T-helper 2 cell treated with Interferon-gamma antibody and Interleukin-4, amounts not matched to agents 5 μg/mL and 100 μg/mL, for 36 hours (primary cell): ENCODE results near the gene FBXW4.
"Not testable (repeated sequence)": the region's sequence is repeated elsewhere in the genome, so short reads cannot be mapped to it uniquely, and the experiment has no call there.

ENCODE experiments used
- DNase-seq: peaks from one replicate; pipeline ENCODE4 v3.0.0; 2021; ENCODE audit warnings: low spot score
- H3K27ac Mint-ChIP-seq: one replicate; pipeline ENCODE4 v1.8.0; 2021; ENCODE audit warnings: mild to moderate bottlenecking, mixed read lengths
- H3K27me3 Mint-ChIP-seq: one replicate; pipeline ENCODE4 v1.8.0; 2021; ENCODE audit warnings: low read depth, mixed read lengths
- H3K36me3 Mint-ChIP-seq: one replicate; pipeline ENCODE4 v1.8.0; 2021; ENCODE audit warnings: low read depth, mixed read lengths
- H3K4me1 Mint-ChIP-seq: one replicate; pipeline ENCODE4 v1.8.0; 2021; ENCODE audit warnings: low read depth, mixed read lengths
- H3K4me3 Mint-ChIP-seq: one replicate; pipeline ENCODE4 v1.8.0; 2022; ENCODE audit warnings: mild to moderate bottlenecking, moderate library complexity, mixed read lengths
- H3K9me3 Mint-ChIP-seq: one replicate; pipeline ENCODE4 v1.8.0; 2021; ENCODE audit warnings: mixed read lengths

FBXW4 gene

DNA sequence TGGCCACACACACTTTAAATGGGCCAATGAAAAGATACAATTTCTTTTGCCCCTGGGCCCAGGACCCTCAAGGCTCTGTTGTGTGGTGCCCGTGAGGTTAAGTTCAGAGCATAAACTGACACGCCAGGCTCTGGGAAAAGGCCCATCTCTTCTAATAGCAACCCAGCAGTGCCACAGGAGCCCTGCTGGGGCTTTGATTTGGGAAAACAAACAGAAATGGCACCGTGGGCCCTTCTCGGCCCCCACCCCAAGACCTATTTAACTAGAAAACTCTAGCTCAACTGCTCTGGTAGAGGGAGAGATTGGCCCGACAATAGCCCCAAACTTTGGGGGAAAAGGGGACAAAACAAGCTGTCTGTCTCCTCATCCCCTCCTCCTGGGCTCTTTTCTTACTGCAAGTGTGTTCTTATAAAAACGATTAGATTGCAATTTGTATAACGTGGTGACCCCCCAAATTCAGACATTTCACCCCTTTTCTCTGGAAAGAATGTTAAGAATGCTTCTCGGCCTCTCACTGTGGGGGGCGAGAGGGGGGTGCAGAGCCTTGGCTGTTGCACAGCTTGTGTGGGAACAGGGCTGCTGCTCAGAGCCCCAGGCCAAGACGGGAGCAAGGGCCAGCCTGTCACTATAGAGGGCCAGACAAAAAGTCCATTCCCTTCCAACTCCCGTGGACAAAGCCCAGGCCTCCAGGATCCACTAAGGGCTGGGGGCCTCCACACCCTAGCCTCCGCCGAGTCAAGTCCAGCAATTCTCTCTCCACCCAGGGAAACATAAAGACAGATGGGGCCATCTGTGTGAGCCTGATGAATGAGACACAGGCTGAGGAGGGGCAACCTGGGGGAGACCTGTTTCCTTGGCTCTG, 80.1 kb downstream of the FBXW4 start:
- no peak for DNase-seq
- Mint-ChIP-seq H3K9me3 (no peaks in the 10 kb centered on the region), H3K4me1 (peaks cover 4% of the 10 kb centered on the region), H3K27ac (no peak overlapping the region), H3K27me3 (no peaks in the 10 kb centered on the region), H3K4me3 (no peak overlapping the region), H3K36me3 (peaks cover 9% of the 10 kb centered on the region)

DNA sequence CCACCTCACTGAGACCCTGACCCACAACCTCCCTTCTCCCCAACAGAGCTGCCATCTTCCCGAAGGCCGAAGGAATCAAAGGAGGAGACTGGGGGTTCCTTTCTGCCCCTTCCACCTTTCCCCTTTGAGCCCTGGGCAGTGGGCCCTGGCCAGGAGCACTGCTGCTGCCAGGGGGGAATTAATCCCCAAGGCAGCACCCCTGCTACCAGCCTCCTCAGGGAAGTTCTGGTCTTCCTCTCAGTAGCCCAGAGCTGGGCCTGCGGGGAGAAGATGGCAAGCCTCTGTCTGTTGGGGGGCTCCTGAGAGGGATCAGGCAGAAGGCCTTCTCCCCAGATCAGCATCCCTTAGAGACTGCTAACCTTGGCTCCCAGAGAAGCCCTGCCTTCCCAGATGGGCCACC, 81.3 kb downstream of the FBXW4 start:
- Mint-ChIP-seq H3K4me1 (peaks cover 4% of the 10 kb centered on the region), H3K9me3 (no peaks in the 10 kb centered on the region), H3K4me3 (no peak overlapping the region), H3K27ac (no peak overlapping the region), H3K36me3 (peaks cover 11% of the 10 kb centered on the region), H3K27me3 (no peaks in the 10 kb centered on the region)
- no peak for DNase-seq

DNA sequence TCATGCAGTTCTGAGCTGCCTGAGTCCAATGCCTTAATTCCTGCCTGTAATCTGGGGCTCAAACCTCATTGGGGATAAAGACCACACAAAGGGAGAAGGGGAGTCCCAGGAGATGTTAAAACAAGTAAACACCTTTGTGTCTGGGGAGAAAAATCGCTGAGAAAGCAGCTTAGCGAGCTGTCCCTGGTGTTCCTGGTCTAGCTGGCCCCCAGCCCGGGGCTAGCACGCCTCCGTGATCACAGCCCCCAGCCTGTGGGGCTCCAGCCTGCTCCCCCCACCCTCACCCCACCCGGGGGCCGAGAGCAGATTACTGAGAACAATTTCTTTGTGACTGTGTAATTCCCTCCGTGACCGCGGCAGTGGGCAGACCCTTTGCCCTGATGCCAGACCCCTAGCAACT, 82.1 kb downstream of the FBXW4 start:
- Mint-ChIP-seq H3K9me3 (no peaks in the 10 kb centered on the region), H3K27ac (no peak overlapping the region), H3K27me3 (no peaks in the 10 kb centered on the region), H3K4me3 (no peak overlapping the region), H3K4me1 (peaks cover 4% of the 10 kb centered on the region), H3K36me3 (peaks cover 11% of the 10 kb centered on the region)
- DNase-seq, result no peak

DNA sequence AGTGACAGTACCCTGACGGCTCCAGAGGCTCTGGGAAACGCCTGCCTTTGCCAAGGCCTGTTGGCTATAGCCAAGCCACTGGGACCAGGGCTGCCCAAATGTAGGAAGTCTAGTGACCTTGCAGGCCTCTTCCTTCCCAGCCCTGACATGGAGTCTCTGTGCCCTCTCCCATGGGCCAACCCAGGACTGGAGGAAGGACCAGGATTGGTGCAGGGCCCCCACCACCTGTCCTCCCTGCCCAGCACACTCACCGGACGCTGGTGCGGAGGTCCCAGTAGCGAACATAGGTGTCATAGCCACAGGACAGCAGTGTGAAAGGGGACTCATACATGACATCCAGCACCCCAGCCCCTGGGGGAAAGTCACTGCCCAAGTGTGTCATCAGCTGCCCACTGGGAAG, 82.9 kb downstream of the FBXW4 start:
- Mint-ChIP-seq H3K27me3 (no peaks in the 10 kb centered on the region), H3K9me3 (no peaks in the 10 kb centered on the region), H3K4me1 (peaks cover 4% of the 10 kb centered on the region), H3K27ac (no peak overlapping the region), H3K4me3 (no peak overlapping the region), H3K36me3 (peaks cover 7% of the 10 kb centered on the region)
- DNase-seq, result no peak

DNA sequence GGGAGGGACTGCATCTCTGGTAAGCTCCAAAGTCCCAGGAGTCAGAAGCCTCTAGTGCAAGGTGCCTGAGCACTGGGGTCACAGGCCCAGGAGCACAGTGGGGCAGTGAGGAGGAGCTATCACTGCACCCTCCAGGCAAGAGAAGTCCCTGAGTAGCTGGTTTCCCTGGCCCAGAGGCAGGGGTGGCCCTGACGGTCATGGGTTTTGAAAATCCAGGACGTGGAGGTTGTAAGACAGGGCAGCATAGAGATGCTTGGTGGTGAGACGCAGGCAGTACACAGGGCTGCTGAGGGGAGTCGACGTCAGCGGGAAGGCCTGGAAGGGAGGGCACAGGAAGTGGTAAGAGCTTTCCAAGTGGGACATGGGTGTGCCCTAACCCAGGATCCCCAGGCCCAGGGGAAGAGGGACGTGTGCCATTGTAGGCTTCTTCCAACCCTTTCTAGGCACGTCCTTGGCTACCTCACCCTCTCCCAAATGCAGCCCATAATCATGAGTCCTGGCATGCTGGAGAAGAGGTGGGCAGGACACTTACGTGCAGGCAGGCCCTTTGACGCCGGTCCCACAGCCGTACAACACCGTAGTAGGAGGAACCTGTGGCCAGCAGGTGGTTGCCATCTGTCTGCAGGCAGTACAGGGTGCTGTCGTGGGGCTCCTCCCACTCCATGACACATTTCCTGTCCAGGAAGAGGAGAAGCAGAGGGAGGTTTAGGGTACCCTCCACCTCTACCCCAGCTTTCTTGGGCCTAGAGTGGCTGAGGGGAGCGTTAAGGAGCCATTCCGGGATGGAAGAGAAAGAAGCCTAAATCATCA, 83.7 kb downstream of the FBXW4 start:
- Mint-ChIP-seq H3K4me3 (no peak overlapping the region), H3K4me1 (peaks cover 4% of the 10 kb centered on the region), H3K9me3 (no peaks in the 10 kb centered on the region), H3K27me3 (no peaks in the 10 kb centered on the region), H3K27ac (peak overlapping the region; percentile 34), H3K36me3 (peaks cover 10% of the 10 kb centered on the region)
- DNase-seq, result no peak

DNA sequence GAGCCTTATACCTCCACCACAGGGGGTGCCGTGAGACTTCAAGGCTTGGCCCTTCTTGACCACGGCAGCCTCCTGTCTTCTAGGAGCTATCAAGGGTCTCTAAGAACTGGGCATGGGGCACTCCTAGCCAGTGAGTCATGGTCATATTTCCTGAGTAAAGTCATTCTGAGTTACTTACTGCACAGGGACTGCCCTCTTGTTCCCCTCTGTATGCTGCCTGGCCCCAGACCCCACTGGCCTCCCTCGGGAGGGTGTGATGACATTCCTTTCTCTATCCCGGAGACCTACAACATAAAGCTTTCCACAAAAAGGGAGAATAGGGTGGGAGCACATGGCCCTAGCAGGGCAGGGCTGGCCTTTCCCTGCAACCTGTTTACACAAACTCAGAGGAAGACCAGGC, 85.5 kb downstream of the FBXW4 start:
- H3K9me3 Mint-ChIP-seq, result no peaks in the 10 kb centered on the region
- peaks cover 10% of the 10 kb centered on the region for H3K36me3 Mint-ChIP-seq
- H3K27me3 Mint-ChIP-seq, result no peaks in the 10 kb centered on the region
- no peak overlapping the region for H3K27ac Mint-ChIP-seq
- peaks cover 4% of the 10 kb centered on the region for H3K4me1 Mint-ChIP-seq
- no peak for DNase-seq
- H3K4me3 Mint-ChIP-seq, result no peak overlapping the region

DNA sequence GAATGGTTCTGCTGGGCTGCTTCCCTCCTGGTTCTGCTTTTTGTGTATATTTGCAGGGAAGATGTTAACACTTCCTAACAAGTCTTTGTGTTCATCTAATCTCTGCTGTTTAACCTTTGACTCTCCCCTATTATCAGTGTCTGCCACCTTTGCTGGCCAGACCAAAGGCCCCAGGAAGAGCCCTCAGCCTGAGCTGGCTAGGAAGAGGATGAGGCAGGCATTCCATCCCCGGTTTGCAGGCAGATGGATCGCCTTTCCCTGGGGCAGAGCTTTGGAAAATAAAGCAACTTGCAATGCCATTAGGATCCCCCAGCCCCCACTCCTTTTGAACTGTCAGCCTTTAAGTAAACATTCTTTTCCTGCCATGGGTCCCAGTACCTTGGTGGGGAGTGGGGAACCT, 87.8 kb downstream of the FBXW4 start:
- peaks cover 10% of the 10 kb centered on the region for H3K36me3 Mint-ChIP-seq
- no peak overlapping the region for H3K4me3 Mint-ChIP-seq
- peaks cover 4% of the 10 kb centered on the region for H3K4me1 Mint-ChIP-seq
- no peak for DNase-seq
- H3K27me3 Mint-ChIP-seq, result no peaks in the 10 kb centered on the region
- no peaks in the 10 kb centered on the region for H3K9me3 Mint-ChIP-seq
- no peak overlapping the region for H3K27ac Mint-ChIP-seq

DNA sequence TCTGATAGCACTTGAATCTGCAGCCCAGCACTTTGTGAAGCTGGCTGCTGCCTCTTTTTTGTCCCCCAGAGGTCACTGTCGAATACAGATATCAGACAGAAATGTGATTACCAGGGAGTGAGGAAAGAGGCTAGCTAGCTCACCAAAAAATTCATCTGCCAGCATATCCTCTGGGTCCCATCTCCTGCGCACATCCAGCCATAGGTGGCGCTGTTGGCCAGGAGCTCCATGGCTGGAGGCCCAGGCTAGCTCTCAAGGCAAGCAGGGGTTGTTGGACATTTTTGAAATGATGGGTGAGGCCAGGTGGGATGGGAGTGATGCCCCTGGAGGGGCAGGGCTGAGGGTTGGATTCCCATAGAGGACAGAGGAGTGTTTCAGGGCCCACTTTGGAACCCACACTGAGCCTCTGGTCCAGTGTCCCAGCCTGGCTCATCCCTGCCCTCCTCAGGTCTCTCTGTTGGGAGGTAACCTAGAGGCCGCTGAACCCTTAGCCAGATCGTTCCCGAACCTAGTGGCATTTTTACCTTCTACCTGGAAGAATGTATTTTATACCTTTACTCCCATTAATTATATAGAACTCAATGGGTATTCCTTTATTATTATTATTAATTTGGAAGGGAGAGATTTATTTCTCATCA, 92.1 kb downstream of the FBXW4 start:
- Mint-ChIP-seq H3K4me1 (no peaks in the 10 kb centered on the region), H3K36me3 (peaks cover 3% of the 10 kb centered on the region), H3K27me3 (no peaks in the 10 kb centered on the region), H3K27ac (no peak overlapping the region), H3K4me3 (no peak overlapping the region), H3K9me3 (no peaks in the 10 kb centered on the region)
- DNase-seq, result peak; percentile 64

DNA sequence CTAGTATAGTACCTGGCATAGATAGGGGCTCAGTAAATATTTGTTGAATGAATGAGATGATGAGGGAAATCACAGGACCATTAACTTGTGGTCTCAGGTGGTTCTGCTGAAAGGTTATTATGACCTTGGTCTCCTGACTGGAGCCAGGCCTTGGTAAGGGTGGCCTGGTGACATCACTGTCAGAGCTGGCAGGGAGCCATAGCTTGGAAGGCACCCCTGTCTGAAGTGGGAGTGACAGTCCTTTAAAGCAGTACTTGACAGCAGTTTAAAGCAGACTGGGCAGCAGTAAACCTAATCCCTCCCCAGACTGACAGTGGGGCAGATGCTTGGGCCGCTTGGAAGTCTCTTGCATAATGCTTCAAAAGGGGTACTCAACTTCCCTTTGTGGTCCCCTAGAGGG, 93.4 kb downstream of the FBXW4 start:
- H3K4me1 Mint-ChIP-seq, result no peaks in the 10 kb centered on the region
- H3K27ac Mint-ChIP-seq, result no peak overlapping the region
- no peak for DNase-seq

DNA sequence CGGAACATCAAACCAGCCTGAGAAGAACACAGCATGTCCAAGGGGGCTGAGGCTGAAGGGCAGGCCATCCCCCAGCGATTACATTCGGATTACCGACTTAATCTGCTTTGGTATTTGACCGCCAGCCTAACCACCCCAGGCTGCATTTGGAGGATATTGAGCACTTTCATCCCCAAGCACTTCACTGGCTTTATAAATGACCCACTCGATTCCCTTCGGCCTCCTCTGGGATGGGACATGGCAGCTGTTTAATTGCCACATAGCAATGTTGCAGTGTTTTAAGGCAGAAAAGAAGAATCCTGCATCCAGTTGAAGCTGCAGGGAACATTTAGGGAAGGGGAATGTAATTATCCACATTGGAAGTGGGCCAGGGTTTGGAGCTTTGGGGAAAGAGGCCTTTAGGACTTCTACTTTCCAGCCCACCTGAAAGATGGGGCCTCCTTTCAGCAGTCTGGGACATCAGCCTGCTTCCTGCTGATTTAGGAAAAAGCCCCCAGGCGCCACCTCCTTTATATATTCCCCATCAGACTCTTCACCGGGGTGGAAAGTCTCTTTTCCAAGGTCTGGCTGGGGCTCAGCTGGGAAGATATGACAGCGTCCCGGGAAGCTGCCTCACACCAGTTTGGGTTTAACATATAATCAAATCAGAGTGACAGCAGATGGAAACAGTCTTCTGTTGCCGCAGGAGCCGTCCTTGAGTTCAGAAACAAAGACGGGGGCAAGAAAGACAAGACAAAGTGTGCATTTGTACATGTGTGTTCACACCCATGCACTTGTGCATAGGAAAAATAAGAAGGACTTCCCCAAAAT, 97.7 kb downstream of the FBXW4 start:
- no peak for DNase-seq
- no peaks in the 10 kb centered on the region for H3K36me3 Mint-ChIP-seq
- H3K4me3 Mint-ChIP-seq, result no peak overlapping the region
- H3K27me3 Mint-ChIP-seq, result no peaks in the 10 kb centered on the region
- no peaks in the 10 kb centered on the region for H3K4me1 Mint-ChIP-seq
- no peak overlapping the region for H3K27ac Mint-ChIP-seq
- no peaks in the 10 kb centered on the region for H3K9me3 Mint-ChIP-seq

More for the DNA sequence above, 93.4 kb downstream of the FBXW4 start:
- H3K36me3 Mint-ChIP-seq, result no peaks in the 10 kb centered on the region
- no peaks in the 10 kb centered on the region for H3K27me3 Mint-ChIP-seq
- H3K4me3 Mint-ChIP-seq, result no peak overlapping the region
- H3K9me3 Mint-ChIP-seq, result no peaks in the 10 kb centered on the region

DNA sequence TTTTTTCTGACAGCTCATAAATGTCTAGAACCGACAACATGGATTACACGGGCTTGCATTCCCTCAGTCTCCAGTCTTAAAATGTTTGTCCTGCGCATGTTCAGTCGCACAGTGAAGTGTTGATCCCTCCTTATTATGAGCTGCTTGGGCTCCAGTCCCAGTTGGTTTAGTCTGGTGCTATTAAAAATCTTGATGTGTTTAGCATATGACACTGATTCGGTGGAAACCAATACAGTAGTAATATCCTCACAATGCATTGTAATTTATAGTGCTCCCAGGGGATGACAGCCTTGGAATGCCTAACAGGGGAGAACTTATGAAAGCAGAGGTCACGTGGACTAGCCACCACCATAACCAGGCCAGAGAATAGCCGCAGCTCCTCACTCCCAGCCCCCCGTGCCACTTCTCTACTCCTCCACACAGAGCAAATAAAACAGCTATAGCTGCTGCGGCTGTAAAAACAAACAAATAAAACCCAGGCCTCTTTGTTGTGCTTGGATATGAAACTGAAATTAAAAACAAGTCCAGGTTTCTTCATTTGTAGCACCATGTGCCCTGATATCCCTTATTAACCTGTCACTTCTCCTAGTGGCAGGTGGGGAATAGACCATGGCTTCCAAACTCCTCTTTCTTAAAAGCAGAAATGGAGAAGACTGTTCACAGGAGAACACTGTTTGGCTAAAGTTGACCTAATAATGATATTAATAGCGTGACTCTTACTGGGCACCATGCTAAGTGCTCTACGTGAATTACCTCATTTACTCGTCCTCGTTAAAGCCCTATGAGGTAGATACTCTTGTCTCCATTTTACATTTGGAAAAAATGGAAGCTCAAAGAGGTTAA, 99.2 kb downstream of the FBXW4 start:
- Mint-ChIP-seq H3K27me3 (no peaks in the 10 kb centered on the region), H3K4me1 (no peaks in the 10 kb centered on the region), H3K36me3 (no peaks in the 10 kb centered on the region), H3K9me3 (no peaks in the 10 kb centered on the region), H3K4me3 (no peak overlapping the region), H3K27ac (no peak overlapping the region)
- DNase-seq, result no peak

DNA sequence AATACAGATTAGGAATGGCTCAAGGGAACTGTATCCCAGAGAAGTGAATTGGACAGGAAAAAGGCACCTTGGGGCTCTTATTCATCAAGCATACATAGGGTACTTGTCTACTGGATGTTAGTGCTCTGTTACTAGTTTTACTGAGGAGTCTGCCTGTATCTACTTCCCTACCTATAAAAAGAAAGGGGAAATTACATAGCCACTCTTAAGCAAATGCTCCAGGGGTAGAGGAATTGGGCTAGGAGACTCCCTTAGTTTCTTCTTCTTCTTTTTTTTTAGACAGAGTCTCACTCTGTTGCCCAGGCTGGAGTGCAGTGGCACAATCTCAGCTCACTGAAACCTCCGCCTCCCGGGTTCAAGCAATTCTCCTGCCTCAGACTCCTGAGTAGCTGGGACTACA, 101.6 kb downstream of the FBXW4 start:
- not testable (repeated sequence) for H3K27me3 Mint-ChIP-seq, H3K4me3 Mint-ChIP-seq, H3K27ac Mint-ChIP-seq, H3K9me3 Mint-ChIP-seq, H3K36me3 Mint-ChIP-seq, DNase-seq, H3K4me1 Mint-ChIP-seq

DNA sequence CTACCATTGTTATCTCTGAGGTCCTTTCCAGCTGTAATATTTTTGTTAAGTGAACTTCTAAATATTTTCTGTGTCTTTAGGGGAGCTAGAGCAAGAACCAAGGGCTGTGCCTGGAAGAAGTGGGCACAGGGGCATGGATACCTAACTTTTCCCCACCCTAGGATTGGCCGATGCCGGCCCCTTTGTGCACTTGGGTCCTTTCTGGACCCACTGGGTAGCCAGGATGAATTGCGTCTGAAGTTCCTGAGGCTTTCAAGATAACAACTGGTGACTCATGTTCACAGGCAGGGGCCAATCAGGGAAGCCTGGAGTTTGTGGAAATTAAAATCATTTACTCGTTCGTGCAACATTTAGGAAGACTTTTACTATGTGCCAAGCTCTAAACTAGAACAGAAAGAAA, 106.1 kb downstream of the FBXW4 start:
- DNase-seq, result no peak
- H3K4me3 Mint-ChIP-seq, result peak overlapping the region; percentile 93
- peaks cover 17% of the 10 kb centered on the region for H3K4me1 Mint-ChIP-seq
- H3K27me3 Mint-ChIP-seq, result no peaks in the 10 kb centered on the region
- no peaks in the 10 kb centered on the region for H3K9me3 Mint-ChIP-seq
- H3K27ac Mint-ChIP-seq, result peak overlapping the region; percentile 8
- H3K36me3 Mint-ChIP-seq, result peaks cover 2% of the 10 kb centered on the region
